SU-DHL-6 (cell line): Measurements from ENCODE around the gene TCF7L1.

Experiments
- CTCF ChIP-seq: fragments of 200-600 bp; sonication (generic); IDR thresholded peaks from one replicate; pipeline ENCODE4 v1.5.1; 2017; ENCODE audit warnings: antibody characterized with exemption, mild to moderate bottlenecking, low read length, moderate library complexity; ENCODE audit not compliant: insufficient read depth, poor library complexity, severe bottlenecking
- EZH2phosphoT487 ChIP-seq: fragments of 200-600 bp; sonication (generic), shearing (Covaris generic); conservative IDR thresholded peaks from 2 replicates; pipeline ENCODE4 v1.6.1; 2018; ENCODE audit warnings: mild to moderate bottlenecking, antibody characterized with exemption, low read length, moderate library complexity, mixed read lengths

GRCh38 chr2:85151026-85151425, 17.8 kb downstream of the TCF7L1 start:
- TF ChIP-seq CTCF (no peak), EZH2phosphoT487 (no peak)
